Panc1 (cell line): ENCODE measurements around the gene FAM3C.

Source experiments
- CTCF ChIP-seq: fragments of 450-650 bp; IDR thresholded peaks from 2 replicates; pipeline ENCODE4 v1.5.1; 2017; ENCODE audit warnings: mild to moderate bottlenecking
- POLR2AphosphoS5 ChIP-seq: IDR thresholded peaks from 2 replicates; pipeline ENCODE4 v1.6.1; 2012; ENCODE audit warnings: mild to moderate bottlenecking, low read depth, low read length, moderate library complexity
- REST ChIP-seq, 2 experiments: IDR thresholded peaks; 2 replicates each; pipeline ENCODE4 v1.6.1; 2011 to 2012; ENCODE audit warnings: low read depth in 2 of 2, control low read depth in 1 of 2, low read length in 1 of 2, mild to moderate bottlenecking in 1 of 2, moderate library complexity in 1 of 2; ENCODE audit not compliant: insufficient read depth in 1 of 2
- SIN3A ChIP-seq: IDR thresholded peaks from 2 replicates; pipeline ENCODE4 v1.6.1; 2012; ENCODE audit warnings: low read depth, mild to moderate bottlenecking, low read length, moderate library complexity, borderline replicate concordance; ENCODE audit not compliant: insufficient read depth
- TCF7L2 ChIP-seq: IDR thresholded peaks from 2 replicates; pipeline ENCODE4 v1.6.1; 2011; ENCODE audit warnings: mild to moderate bottlenecking, low read depth, low read length, inconsistent platforms

DNA sequence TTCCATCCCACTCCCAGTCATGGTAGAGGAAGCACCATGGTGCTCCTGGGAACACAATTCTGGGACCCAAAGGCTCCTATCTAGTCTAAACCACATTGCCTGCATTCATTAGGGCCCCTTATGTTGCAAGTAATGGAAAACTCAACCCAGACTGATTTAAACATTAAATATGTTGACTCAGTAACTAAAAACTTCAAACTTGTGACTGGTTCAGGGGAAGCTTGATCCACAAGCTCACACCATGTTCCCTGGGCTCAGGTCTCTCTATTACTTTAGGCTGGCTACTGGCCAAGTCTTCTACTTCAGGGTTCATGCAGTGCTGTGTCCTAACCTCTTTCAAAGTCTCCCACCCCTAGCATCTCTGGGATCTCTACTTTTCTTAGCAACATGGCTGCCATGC is 54.2 kb downstream of the FAM3C start:
- no peak for TF ChIP-seq CTCF
- TF ChIP-seq POLR2AphosphoS5, result no peak
- TF ChIP-seq SIN3A, result no peak
- TF ChIP-seq TCF7L2, result no peak
- no peak for TF ChIP-seq REST (IDR thresholded peaks at IDR 0.05; ENCODE audit: insufficient read depth in 1 of 2, low read depth in 2 of 2, low read length in 1 of 2)
